ENCODE data around the gene ACTL7A. TPM values are rescaled to one million over a fixed set of nuclear protein-coding genes. Genes with fewer than 3 reads are reported as not detected.

ACTL7A gene
- not detected in 2 replicates for polyA plus RNA-seq (2013)

- no peak within 1 kb of the TSS for H3K4me3 ChIP-seq (ENCODE audit: low read depth, low read length)
- no peak within 1 kb of the TSS for H3K18ac ChIP-seq (ENCODE audit: low read length)
- H3K36me3 ChIP-seq (ENCODE audit: control insufficient read depth in 1 of 2, insufficient read depth in 2 of 2, low read length in 2 of 2) = no peaks in the 10 kb centered on the region
- no peak within 1 kb of the TSS for H3K4me2 ChIP-seq (ENCODE audit: low read length)
- no peak within 1 kb of the TSS for H2BK5ac ChIP-seq (ENCODE audit: low read depth, low read length, poor library complexity)
- H2AK5ac ChIP-seq (ENCODE audit: low read length) = no peak within 1 kb of the TSS
- H3K79me2 ChIP-seq (ENCODE audit: control insufficient read depth, insufficient read depth, low read length, poor library complexity) = no peaks in the 10 kb centered on the region
- no peak within 1 kb of the TSS for H3K14ac ChIP-seq (ENCODE audit: low read length)
- no peak within 1 kb of the TSS for H3K27ac ChIP-seq (ENCODE audit: low read depth, low read length)
- no peaks in the 10 kb centered on the region for H3K4me1 ChIP-seq (ENCODE audit: control insufficient read depth in 1 of 2, insufficient read depth in 2 of 2, low read length in 2 of 2)
- no peak within 1 kb of the TSS for H4K12ac ChIP-seq (ENCODE audit: low read depth, low read length)
- no peak within 1 kb of the TSS for H3K23ac ChIP-seq (ENCODE audit: low read length)
- H4K8ac ChIP-seq (ENCODE audit: low read depth, low read length) = no peak within 1 kb of the TSS
- no peak for DNase-seq
- H3K79me1 ChIP-seq (ENCODE audit: low read length) = no peaks in the 10 kb centered on the region
- H3K27me3 ChIP-seq (ENCODE audit: insufficient read depth, low read length) = no peaks in the 10 kb centered on the region
- H3K9ac ChIP-seq (ENCODE audit: low read length) = no peak within 1 kb of the TSS
- H3K4ac ChIP-seq (ENCODE audit: low read depth, low read length) = no peak within 1 kb of the TSS
- H2BK120ac ChIP-seq (ENCODE audit: insufficient read depth, low read length, poor library complexity) = no peak within 1 kb of the TSS
- H3K9me3 ChIP-seq (ENCODE audit: insufficient read depth, low read depth, low read length) = no peaks in the 10 kb centered on the region
- no CpG with 5 or more reads among the region's 3 CpGs for WGBS (ENCODE audit: extremely low coverage, insufficient coverage, insufficient read length)
- H4K91ac ChIP-seq (ENCODE audit: low read depth, low read length) = no peak within 1 kb of the TSS
- no peak within 1 kb of the TSS for H2BK12ac ChIP-seq (ENCODE audit: low read length)
- H2AFZ ChIP-seq (ENCODE audit: insufficient read depth, low read length, poor library complexity) = no peak within 1 kb of the TSS
Observed at GRCh38 chr9:108861997-108862396, at the start of gene ACTL7A. Gene ACTL7A, plus strand, starts transcription at chr9:108862266. Its CDS starts 57 bp downstream, at chr9:108862323.

DNA sequence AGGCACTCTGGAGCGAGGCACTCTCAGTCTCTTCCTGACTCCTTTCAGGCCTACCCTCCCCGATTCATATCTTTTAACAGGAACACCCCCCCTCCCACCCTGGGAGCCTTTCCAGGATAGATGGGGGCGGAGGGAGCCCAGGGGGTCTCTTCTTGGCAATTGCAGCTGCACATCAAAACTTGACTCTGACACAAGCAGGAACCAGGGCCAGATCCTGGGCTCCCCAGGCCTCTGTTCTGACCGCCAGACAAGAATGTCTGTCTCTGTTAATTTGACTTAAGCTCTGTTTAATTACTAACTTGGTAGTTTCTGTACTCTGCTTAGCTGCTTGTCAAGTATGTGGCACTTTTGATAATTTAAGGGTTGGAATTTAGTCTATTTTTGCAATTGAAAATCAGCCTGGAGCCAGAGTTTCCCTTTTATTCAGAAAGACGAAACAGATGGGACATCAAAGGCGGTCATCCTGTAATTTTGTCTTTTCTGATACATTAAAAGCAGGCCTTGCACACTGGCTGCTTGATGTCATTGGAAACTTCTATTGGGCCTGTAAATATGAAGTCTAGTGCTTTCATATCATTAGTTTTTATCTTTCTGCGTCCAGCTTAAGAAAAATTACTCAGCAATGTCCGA, 49.6 kb upstream of the ACTL7A start:
- H3K4me2 ChIP-seq (ENCODE audit: low read length) = no peak overlapping the region
- no peak overlapping the region for H3K23ac ChIP-seq (ENCODE audit: low read length)
- no peak overlapping the region for H3K4ac ChIP-seq (ENCODE audit: low read depth, low read length)
- no peak overlapping the region for H4K12ac ChIP-seq (ENCODE audit: low read depth, low read length)
- H3K4me3 ChIP-seq (ENCODE audit: low read depth, low read length) = no peak overlapping the region
- no peak overlapping the region for H3K18ac ChIP-seq (ENCODE audit: low read length)
- H2AK5ac ChIP-seq (ENCODE audit: low read length) = no peak overlapping the region
- no peak for DNase-seq
- peak overlapping the region; percentile 1 for H3K27ac ChIP-seq (ENCODE audit: low read depth, low read length)
- H4K8ac ChIP-seq (ENCODE audit: low read depth, low read length) = no peak overlapping the region
- H4K91ac ChIP-seq (ENCODE audit: low read depth, low read length) = no peak overlapping the region
- no peak overlapping the region for H2BK120ac ChIP-seq (ENCODE audit: insufficient read depth, low read length, poor library complexity)
- H3K79me1 ChIP-seq (ENCODE audit: low read length) = no peaks in the 10 kb centered on the region
- no peaks in the 10 kb centered on the region for H3K36me3 ChIP-seq (ENCODE audit: control insufficient read depth in 1 of 2, insufficient read depth in 2 of 2, low read length in 2 of 2)
- H3K4me1 ChIP-seq (ENCODE audit: control insufficient read depth in 1 of 2, insufficient read depth in 2 of 2, low read length in 2 of 2) = peaks cover 5 to 10% of the 10 kb centered on the region in 2 experiments
- no CpG with 5 or more reads among the region's 8 CpGs for WGBS (ENCODE audit: extremely low coverage, insufficient coverage, insufficient read length)
- no peak overlapping the region for H2BK12ac ChIP-seq (ENCODE audit: low read length)
- no peaks in the 10 kb centered on the region for H3K79me2 ChIP-seq (ENCODE audit: control insufficient read depth, insufficient read depth, low read length, poor library complexity)
- no peak overlapping the region for H2AFZ ChIP-seq (ENCODE audit: insufficient read depth, low read length, poor library complexity)
- no peak overlapping the region for H3K9ac ChIP-seq (ENCODE audit: low read length)
- no peaks in the 10 kb centered on the region for H3K9me3 ChIP-seq (ENCODE audit: insufficient read depth, low read depth, low read length)
- no peak overlapping the region for H2BK5ac ChIP-seq (ENCODE audit: low read depth, low read length, poor library complexity)
- H3K27me3 ChIP-seq (ENCODE audit: insufficient read depth, low read length) = no peaks in the 10 kb centered on the region
- no peak overlapping the region for H3K14ac ChIP-seq (ENCODE audit: low read length)

GRCh38 chr9:108813951-108814601, 48.0 kb upstream of the ACTL7A start:
- no peak overlapping the region for H3K4me2 ChIP-seq (ENCODE audit: low read length)
- H2AFZ ChIP-seq (ENCODE audit: insufficient read depth, low read length, poor library complexity) = no peak overlapping the region
- H3K23ac ChIP-seq (ENCODE audit: low read length) = no peak overlapping the region
- no peak overlapping the region for H2BK5ac ChIP-seq (ENCODE audit: low read depth, low read length, poor library complexity)
- no peaks in the 10 kb centered on the region for H3K27me3 ChIP-seq (ENCODE audit: insufficient read depth, low read length)
- H3K27ac ChIP-seq (ENCODE audit: low read depth, low read length) = peak overlapping the region; percentile 20
- H3K4me3 ChIP-seq (ENCODE audit: low read depth, low read length) = no peak overlapping the region
- H3K79me2 ChIP-seq (ENCODE audit: control insufficient read depth, insufficient read depth, low read length, poor library complexity) = no peaks in the 10 kb centered on the region
- H2AK5ac ChIP-seq (ENCODE audit: low read length) = no peak overlapping the region
- no peaks in the 10 kb centered on the region for H3K9me3 ChIP-seq (ENCODE audit: insufficient read depth, low read depth, low read length)
- no peak overlapping the region for H3K14ac ChIP-seq (ENCODE audit: low read length)
- DNase-seq = peak; percentile 31 to 39
- H2BK120ac ChIP-seq (ENCODE audit: insufficient read depth, low read length, poor library complexity) = peak overlapping the region; percentile 24
- no peak overlapping the region for H4K12ac ChIP-seq (ENCODE audit: low read depth, low read length)
- H3K36me3 ChIP-seq (ENCODE audit: control insufficient read depth in 1 of 2, insufficient read depth in 2 of 2, low read length in 2 of 2) = no peaks in the 10 kb centered on the region
- peaks cover 5 to 10% of the 10 kb centered on the region in 2 experiments for H3K4me1 ChIP-seq (ENCODE audit: control insufficient read depth in 1 of 2, insufficient read depth in 2 of 2, low read length in 2 of 2)
- H3K9ac ChIP-seq (ENCODE audit: low read length) = no peak overlapping the region
- H2BK12ac ChIP-seq (ENCODE audit: low read length) = no peak overlapping the region
- H3K18ac ChIP-seq (ENCODE audit: low read length) = no peak overlapping the region
- no peaks in the 10 kb centered on the region for H3K79me1 ChIP-seq (ENCODE audit: low read length)
- H3K4ac ChIP-seq (ENCODE audit: low read depth, low read length) = no peak overlapping the region
- no CpG with 5 or more reads among the region's 2 CpGs for WGBS (ENCODE audit: extremely low coverage, insufficient coverage, insufficient read length)
- H4K8ac ChIP-seq (ENCODE audit: low read depth, low read length) = no peak overlapping the region
- H4K91ac ChIP-seq (ENCODE audit: low read depth, low read length) = peak overlapping the region; percentile 41

- H2AFZ ChIP-seq (ENCODE audit: insufficient read depth, low read length, poor library complexity) = no peak overlapping the region
- H4K12ac ChIP-seq (ENCODE audit: low read depth, low read length) = no peak overlapping the region
- no CpG with 5 or more reads among the region's 3 CpGs for WGBS (ENCODE audit: extremely low coverage, insufficient coverage, insufficient read length)
- H3K27ac ChIP-seq (ENCODE audit: low read depth, low read length) = no peak overlapping the region
- H3K4me2 ChIP-seq (ENCODE audit: low read length) = no peak overlapping the region
- H3K23ac ChIP-seq (ENCODE audit: low read length) = no peak overlapping the region
- no peak overlapping the region for H3K18ac ChIP-seq (ENCODE audit: low read length)
- H3K27me3 ChIP-seq (ENCODE audit: insufficient read depth, low read length) = no peaks in the 10 kb centered on the region
- H4K91ac ChIP-seq (ENCODE audit: low read depth, low read length) = no peak overlapping the region
- no peak overlapping the region for H3K14ac ChIP-seq (ENCODE audit: low read length)
- peak in 1 of 2 donors; percentile 5 for DNase-seq
- no peaks in the 10 kb centered on the region for H3K9me3 ChIP-seq (ENCODE audit: insufficient read depth, low read depth, low read length)
- H4K8ac ChIP-seq (ENCODE audit: low read depth, low read length) = no peak overlapping the region
- H2BK5ac ChIP-seq (ENCODE audit: low read depth, low read length, poor library complexity) = no peak overlapping the region
- H2BK120ac ChIP-seq (ENCODE audit: insufficient read depth, low read length, poor library complexity) = no peak overlapping the region
- no peak overlapping the region for H2BK12ac ChIP-seq (ENCODE audit: low read length)
- H3K79me1 ChIP-seq (ENCODE audit: low read length) = no peaks in the 10 kb centered on the region
- no peak overlapping the region for H3K9ac ChIP-seq (ENCODE audit: low read length)
- no peak overlapping the region for H2AK5ac ChIP-seq (ENCODE audit: low read length)
- H3K4ac ChIP-seq (ENCODE audit: low read depth, low read length) = no peak overlapping the region
- no peaks in the 10 kb centered on the region for H3K36me3 ChIP-seq (ENCODE audit: control insufficient read depth in 1 of 2, insufficient read depth in 2 of 2, low read length in 2 of 2)
- no peaks in the 10 kb centered on the region for H3K79me2 ChIP-seq (ENCODE audit: control insufficient read depth, insufficient read depth, low read length, poor library complexity)
- H3K4me1 ChIP-seq (ENCODE audit: control insufficient read depth in 1 of 2, insufficient read depth in 2 of 2, low read length in 2 of 2) = peaks cover 5 to 10% of the 10 kb centered on the region in 2 experiments
- no peak overlapping the region for H3K4me3 ChIP-seq (ENCODE audit: low read depth, low read length)
Observed at GRCh38 chr9:108815156-108815555, 46.9 kb upstream of the ACTL7A start.

Data from trophoblast cell (in vitro differentiated cells and primary cell).